CD4-positive, alpha-beta T cell (primary cell): Measurements from ENCODE around the gene IGF1R. TPM values are rescaled to one million over a fixed set of nuclear protein-coding genes. Genes with fewer than 3 reads are reported as not detected.

Experiments used
- ATAC-seq: fragments of 200-7000 bp; cut with Tn5 transposase; one replicate; pipeline ENCODE4 v1.10.0; 2022; ENCODE audit warnings: mild to moderate bottlenecking; ENCODE audit not compliant: poor library complexity
- CTCF ChIA-PET: fragments of 350-600 bp; sonication (Branson Sonifier 250); formaldehyde crosslinking; loops from one replicate; lab custom pipeline; 2021; ENCODE audit warnings: antibody characterized with exemption, inconsistent platforms; lab: Charles Lee
- POLR2A ChIA-PET: fragments of 350-600 bp; sonication (Branson Sonifier 250); formaldehyde crosslinking; loops from one replicate; lab custom pipeline; 2021; ENCODE audit warnings: antibody characterized with exemption, inconsistent platforms; lab: Charles Lee
- DNase-seq, 14 experiments: peaks; one replicate each; pipeline ENCODE4 v3.0.0-alpha.2; 2013 to 2020; ENCODE audit warnings: mixed read lengths in 2 of 14
- H3K27ac ChIP-seq, 2 donors: one replicate each; pipeline versions ENCODE4 v1.5.1 to v1.7.0; 2013; ENCODE audit warnings: low read length in 2 of 2, low read depth in 1 of 2, mild to moderate bottlenecking in 1 of 2
- H3K27me3 ChIP-seq, 2 experiments: 1 replicate in 1 of 2; 2 replicates in 1 of 2; pipeline versions ENCODE4 v1.6.1 to v1.7.0; 2013; ENCODE audit warnings: low read length in 2 of 2, control low read depth in 1 of 2, mild to moderate bottlenecking in 1 of 2, moderate library complexity in 1 of 2; ENCODE audit not compliant: insufficient read depth in 2 of 2, control insufficient read depth in 1 of 2
- H3K36me3 ChIP-seq: one replicate; pipeline ENCODE4 v1.6.1; 2013; ENCODE audit warnings: low read length, control low read depth; ENCODE audit not compliant: insufficient read depth
- H3K4me1 ChIP-seq: one replicate; pipeline ENCODE4 v1.6.1; 2013; ENCODE audit warnings: low read length, control low read depth; ENCODE audit not compliant: insufficient read depth
- H3K4me3 ChIP-seq: one replicate; pipeline ENCODE4 v1.5.1; 2013; ENCODE audit warnings: mild to moderate bottlenecking, low read length, moderate library complexity
- H3K9me3 ChIP-seq, 2 experiments: 1 replicate in 1 of 2; 2 replicates in 1 of 2; pipeline versions ENCODE4 v1.6.1 to v1.7.0; 2013; ENCODE audit warnings: low read length in 2 of 2, mild to moderate bottlenecking in 2 of 2, control low read depth in 1 of 2, moderate library complexity in 1 of 2; ENCODE audit not compliant: control insufficient read depth in 1 of 2, insufficient read depth in 1 of 2
- H3K27ac Mint-ChIP-seq: one replicate; pipeline ENCODE4 v1.8.0; 2020; ENCODE audit warnings: mixed read lengths
- H3K27me3 Mint-ChIP-seq: one replicate; pipeline ENCODE4 v1.8.0; 2021; ENCODE audit warnings: mixed read lengths
- H3K36me3 Mint-ChIP-seq: one replicate; pipeline ENCODE4 v1.8.0; 2021; ENCODE audit warnings: low read depth, mixed read lengths
- H3K4me1 Mint-ChIP-seq: one replicate; pipeline ENCODE4 v1.8.0; 2021; ENCODE audit warnings: low read depth, mixed read lengths
- H3K4me3 Mint-ChIP-seq: one replicate; pipeline ENCODE4 v1.8.0; 2020; ENCODE audit warnings: mild to moderate bottlenecking, mixed read lengths
- H3K9me3 Mint-ChIP-seq: one replicate; pipeline ENCODE4 v1.8.0; 2020; ENCODE audit warnings: mixed read lengths
- intact Hi-C, 2 experiments: fragments of 100-400 bp; cut with DNase I in 1 of 2; cut with micrococcal nuclease in 1 of 2; formaldehyde crosslinking; loops; one replicate each; pipeline versions ENCODE4 v1.15.1 to v1.9.0; 2023 to 2025; cut with DNase I, micrococcal nuclease
- total RNA-seq, 174 experiments: library from RNA in 2 of 174; stranded (reverse) in 2 of 174; gene quantifications; one replicate each; pipeline ENCODE4 v1.2.3 and lab custom pipeline; 2021 to 2026
- TF ChIP-seq, protein P1 (sequence below): fragments of 200-600 bp; IDR thresholded peaks from one replicate; pipeline ENCODE4 v1.8.0; 2022; ENCODE audit warnings: antibody characterized with exemption, mild to moderate bottlenecking

The IGF1R gene
- total RNA-seq, 2 experiments from 2014 or later, result 39.2 to 40.3 TPM

DNA sequence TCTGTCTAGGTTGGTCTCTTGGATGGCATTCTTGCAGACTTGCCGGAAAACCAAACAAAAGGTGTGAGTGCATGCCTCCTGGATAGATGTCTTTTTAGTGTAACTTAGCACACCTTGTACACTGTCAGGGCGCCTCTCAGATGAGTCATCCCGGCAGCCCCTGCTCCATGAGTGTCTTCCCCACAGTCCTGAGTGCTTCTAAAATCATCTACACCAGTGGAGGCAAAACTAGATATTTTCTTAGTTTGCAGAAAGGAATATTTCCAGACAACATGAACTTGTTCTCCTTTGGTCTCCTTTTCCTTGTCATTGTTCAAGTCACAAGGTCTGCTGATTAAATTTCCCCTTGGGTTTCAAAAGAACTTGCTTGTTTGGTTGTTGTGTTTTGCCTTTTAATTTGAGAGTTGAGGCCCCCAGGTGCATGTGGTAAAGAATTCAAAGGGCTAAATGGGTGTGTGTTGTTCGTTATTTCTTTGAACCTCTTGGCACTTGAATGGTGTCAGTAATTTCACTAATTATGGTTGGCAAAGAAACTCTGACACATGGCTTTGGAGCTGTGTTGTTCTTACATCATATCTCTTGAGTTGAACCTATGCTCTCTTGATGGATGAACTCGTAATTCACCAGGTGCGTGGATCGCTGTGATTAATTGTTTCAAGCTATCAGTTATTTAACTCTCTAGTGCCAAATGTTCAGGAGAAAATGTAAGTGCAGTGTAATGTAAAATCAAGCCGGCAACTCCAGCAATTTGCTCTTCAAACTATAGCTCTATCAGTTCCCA, 98.2 kb downstream of the IGF1R start:
- intact Hi-C loops, result no loop called here
- Histone ChIP-seq H3K27ac (no peak overlapping the region), H3K9me3 (no peaks in the 10 kb centered on the region), H3K36me3 (no peaks in the 10 kb centered on the region), H3K4me1 (peaks cover 16% of the 10 kb centered on the region), H3K27me3 (no peaks in the 10 kb centered on the region), H3K4me3 (no peak overlapping the region)
- Mint-ChIP-seq H3K27ac (no peak overlapping the region), H3K36me3 (no peaks in the 10 kb centered on the region), H3K27me3 (no peaks in the 10 kb centered on the region), H3K9me3 (no peaks in the 10 kb centered on the region), H3K4me3 (no peak overlapping the region), H3K4me1 (peaks cover 61% of the 10 kb centered on the region)
- POLR2A ChIA-PET, result no interaction called here
- TF ChIP-seq, protein P1, sequence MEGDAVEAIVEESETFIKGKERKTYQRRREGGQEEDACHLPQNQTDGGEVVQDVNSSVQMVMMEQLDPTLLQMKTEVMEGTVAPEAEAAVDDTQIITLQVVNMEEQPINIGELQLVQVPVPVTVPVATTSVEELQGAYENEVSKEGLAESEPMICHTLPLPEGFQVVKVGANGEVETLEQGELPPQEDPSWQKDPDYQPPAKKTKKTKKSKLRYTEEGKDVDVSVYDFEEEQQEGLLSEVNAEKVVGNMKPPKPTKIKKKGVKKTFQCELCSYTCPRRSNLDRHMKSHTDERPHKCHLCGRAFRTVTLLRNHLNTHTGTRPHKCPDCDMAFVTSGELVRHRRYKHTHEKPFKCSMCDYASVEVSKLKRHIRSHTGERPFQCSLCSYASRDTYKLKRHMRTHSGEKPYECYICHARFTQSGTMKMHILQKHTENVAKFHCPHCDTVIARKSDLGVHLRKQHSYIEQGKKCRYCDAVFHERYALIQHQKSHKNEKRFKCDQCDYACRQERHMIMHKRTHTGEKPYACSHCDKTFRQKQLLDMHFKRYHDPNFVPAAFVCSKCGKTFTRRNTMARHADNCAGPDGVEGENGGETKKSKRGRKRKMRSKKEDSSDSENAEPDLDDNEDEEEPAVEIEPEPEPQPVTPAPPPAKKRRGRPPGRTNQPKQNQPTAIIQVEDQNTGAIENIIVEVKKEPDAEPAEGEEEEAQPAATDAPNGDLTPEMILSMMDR, result no peak
- CTCF ChIA-PET, result no interaction called here
- peak in 1 of 14 experiments; percentile 19 for DNase-seq
- no peak for ATAC-seq

DNA sequence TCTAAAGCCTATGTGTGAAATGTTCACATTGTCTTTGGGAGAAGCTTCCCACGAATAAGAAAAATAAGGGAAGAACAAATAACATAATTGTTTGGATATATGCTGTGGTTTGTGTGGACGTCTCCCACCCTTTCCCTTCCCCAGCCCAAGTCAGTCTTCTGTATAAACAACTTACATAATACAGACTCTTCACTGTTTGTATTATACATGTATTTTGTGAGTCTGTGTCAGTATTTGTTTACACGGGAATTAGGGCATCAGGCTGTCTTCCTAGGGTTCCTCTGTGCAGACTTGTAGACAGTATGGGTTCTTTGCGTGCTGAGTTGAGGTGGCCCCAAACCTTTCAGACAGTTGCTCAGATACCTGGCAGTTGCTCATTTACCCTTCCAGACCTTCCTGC, 103.4 kb downstream of the IGF1R start:
- Histone ChIP-seq H3K4me1 (no peaks in the 10 kb centered on the region), H3K4me3 (no peak overlapping the region), H3K9me3 (no peaks in the 10 kb centered on the region), H3K27me3 (no peaks in the 10 kb centered on the region), H3K27ac (no peak overlapping the region), H3K36me3 (no peaks in the 10 kb centered on the region)
- Mint-ChIP-seq H3K36me3 (no peaks in the 10 kb centered on the region), H3K27ac (no peak overlapping the region), H3K9me3 (no peaks in the 10 kb centered on the region), H3K4me3 (no peak overlapping the region), H3K4me1 (peaks cover 33% of the 10 kb centered on the region), H3K27me3 (no peaks in the 10 kb centered on the region)
- POLR2A ChIA-PET, result no interaction called here
- DNase-seq (no peak), ATAC-seq (no peak)
- CTCF ChIA-PET, result no interaction called here
- TF ChIP-seq, protein P1, result no peak
- intact Hi-C loops, result no loop called here

DNA sequence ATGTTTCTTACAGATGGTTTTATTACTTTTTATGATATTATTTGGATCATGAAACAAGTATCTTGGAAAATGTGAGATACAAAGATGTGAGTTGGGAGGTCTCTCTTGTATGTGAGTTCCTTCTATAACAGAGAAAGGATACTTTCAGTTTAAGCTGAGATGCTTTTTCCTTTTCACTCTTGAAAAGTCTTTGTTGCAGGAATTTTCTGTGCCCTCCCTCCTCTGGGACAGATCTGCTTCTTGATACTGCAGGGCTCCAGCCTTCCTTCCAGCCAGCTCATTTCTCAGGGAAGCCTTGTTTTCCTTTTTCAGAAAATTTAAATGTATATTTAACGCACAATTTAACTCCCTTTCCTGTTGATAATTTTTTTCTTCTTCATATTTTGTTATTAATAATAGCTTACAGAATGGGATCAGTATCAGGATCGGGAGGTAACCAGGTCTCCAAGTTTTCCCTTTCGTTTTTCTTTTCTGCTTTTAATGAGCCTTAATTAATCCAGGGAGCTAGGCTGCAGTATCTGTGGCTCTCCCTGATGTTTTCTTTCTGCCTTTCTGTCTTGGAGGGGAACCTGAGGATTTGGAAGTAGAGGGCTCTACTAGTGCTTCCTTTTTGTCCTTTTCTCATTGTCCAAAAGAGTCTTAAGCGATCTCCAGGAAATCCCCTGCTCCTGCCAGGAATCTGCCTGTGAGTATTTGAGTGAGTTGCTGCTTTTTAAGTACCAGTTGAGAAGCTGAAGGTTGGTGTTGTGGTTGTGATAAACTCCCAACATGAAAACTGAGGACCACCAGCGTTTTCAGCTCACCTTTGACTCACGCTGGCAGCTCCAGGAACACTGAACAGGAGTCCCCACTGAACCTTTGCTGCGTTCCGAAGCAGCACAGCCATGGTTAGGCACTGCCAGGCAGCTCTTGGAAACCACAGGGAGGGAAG, 105.7 kb downstream of the IGF1R start:
- CTCF ChIA-PET, result no interaction called here
- H3K9me3 ChIP-seq, result no peaks in the 10 kb centered on the region
- POLR2A ChIA-PET, result interaction anchor here (1.2 kb wide), 1 partner anchor 9 kb away, joined by 3 read pairs; no protein-coding TSS in a partner anchor
- TF ChIP-seq, protein P1, result no peak
- H3K4me1 ChIP-seq, result no peaks in the 10 kb centered on the region
- Mint-ChIP-seq H3K27ac (no peak overlapping the region), H3K36me3 (no peaks in the 10 kb centered on the region), H3K4me1 (peaks cover 41% of the 10 kb centered on the region), H3K4me3 (no peak overlapping the region), H3K27me3 (no peaks in the 10 kb centered on the region), H3K9me3 (no peaks in the 10 kb centered on the region)
- intact Hi-C loops, result no loop called here
- H3K4me3 ChIP-seq, result no peak overlapping the region
- no peak overlapping the region for H3K27ac ChIP-seq
- H3K36me3 ChIP-seq, result no peaks in the 10 kb centered on the region
- ATAC-seq (no peak), DNase-seq (no peak)
- H3K27me3 ChIP-seq, result no peaks in the 10 kb centered on the region
